Gastroesophageal sphincter (tissue), 3 donors: ENCODE measurements around the gene GRID2.

Source experiments
- CTCF ChIP-seq, 4 experiments: fragments of 200-600 bp in 2 of 4; fragments of 450-650 bp in 2 of 4; sonication (generic) in 1 of 4; IDR thresholded peaks; one replicate each; pipeline ENCODE4 v1.5.1; 2017 to 2019; ENCODE audit warnings: antibody characterized with exemption in 4 of 4, mild to moderate bottlenecking in 2 of 4, moderate library complexity in 2 of 4
- EP300 ChIP-seq: sonication (generic); formaldehyde crosslinking; IDR thresholded peaks from one replicate; pipeline ENCODE4 v1.6.1; 2017; ENCODE audit warnings: antibody characterized with exemption, mild to moderate bottlenecking
- POLR2A ChIP-seq, 2 donors: fragments of 450-650 bp; IDR thresholded peaks; one replicate each; pipeline ENCODE4 v1.6.1; 2017; ENCODE audit warnings: antibody characterized with exemption in 2 of 2, mild to moderate bottlenecking in 2 of 2, moderate library complexity in 1 of 2
- POLR2AphosphoS5 ChIP-seq: sonication (generic); formaldehyde crosslinking; IDR thresholded peaks from one replicate; pipeline ENCODE4 v1.6.1; 2017; ENCODE audit warnings: antibody characterized with exemption

GRCh38 chr4:92307866-92308265 is 4.1 kb downstream of the GRID2 start:
- TF ChIP-seq CTCF (IDR thresholded peaks at IDR 0.05) (no peak), POLR2A (IDR thresholded peaks at IDR 0.05) (no peak), POLR2AphosphoS5 (no peak), EP300 (no peak)
